GM12878 (cell line): Measurements from ENCODE around the gene AJM1. TPM values are rescaled to one million over a fixed set of nuclear protein-coding genes. Genes with fewer than 3 reads are reported as not detected.

Experiments
- BCL11A ChIP-seq: IDR thresholded peaks from 2 replicates; pipeline ENCODE4 v1.6.1; 2011; ENCODE audit warnings: low read depth, low read length
- BMI1 ChIP-seq: fragments of 450-650 bp; IDR thresholded peaks from 2 replicates; pipeline ENCODE4 v1.6.1; 2016; ENCODE audit warnings: mild to moderate bottlenecking, moderate library complexity, borderline replicate concordance
- EZH2 ChIP-seq: IDR thresholded peaks from 2 replicates; pipeline ENCODE4 v1.6.1; 2012; ENCODE audit warnings: low read depth, mild to moderate bottlenecking, control low read depth, inconsistent platforms, low read length, borderline replicate concordance; ENCODE audit not compliant: control insufficient read depth
- HCFC1 ChIP-seq: fragments of 150-350 bp; IDR thresholded peaks from 2 replicates; pipeline ENCODE4 v1.6.1; 2014; ENCODE audit warnings: low read length
- HDAC6 ChIP-seq: fragments of 200-600 bp; sonication (generic); IDR thresholded peaks from one replicate; pipeline ENCODE4 v1.8.0; 2017; ENCODE audit warnings: antibody characterized with exemption; ENCODE audit not compliant: unreplicated experiment
- HDGF ChIP-seq: fragments of 450-650 bp; IDR thresholded peaks from 2 replicates; pipeline ENCODE4 v1.6.1; 2016; ENCODE audit warnings: antibody characterized with exemption
- MTA3 ChIP-seq: IDR thresholded peaks from 2 replicates; pipeline ENCODE4 v1.6.1; 2012; ENCODE audit warnings: low read length, inconsistent platforms, borderline replicate concordance
- NFIC ChIP-seq: IDR thresholded peaks from 2 replicates; pipeline ENCODE4 v1.6.1; 2012; ENCODE audit warnings: low read depth, mild to moderate bottlenecking, inconsistent platforms, low read length, moderate library complexity
- RCOR1 ChIP-seq: conservative IDR thresholded peaks from 2 replicates; pipeline ENCODE4 v1.6.1; 2012; ENCODE audit warnings: low read depth, low read length, improper control_type of control experiment
- RUNX3 ChIP-seq: IDR thresholded peaks from 2 replicates; pipeline ENCODE4 v1.6.1; 2012; ENCODE audit warnings: low read length, inconsistent platforms
- SIN3A ChIP-seq: IDR thresholded peaks from 2 replicates; pipeline ENCODE4 v1.6.1; 2012; ENCODE audit warnings: low read depth, low read length, improper control_type of control experiment
- SMARCA5 ChIP-seq: fragments of 450-650 bp; IDR thresholded peaks from 2 replicates; pipeline ENCODE4 v1.6.1; 2017; ENCODE audit warnings: mild to moderate bottlenecking
- SMC3 ChIP-seq: IDR thresholded peaks from 2 replicates; pipeline ENCODE4 v1.6.1; 2011; ENCODE audit warnings: low read length, improper control_type of control experiment, borderline replicate concordance
- SUPT20H ChIP-seq: IDR thresholded peaks from 2 replicates; pipeline ENCODE4 v1.6.1; 2011; ENCODE audit warnings: low read depth, mild to moderate bottlenecking, low read length, moderate library complexity, borderline replicate concordance; ENCODE audit not compliant: control insufficient read depth
- ZNF207 ChIP-seq: fragments of 450-650 bp; IDR thresholded peaks from 2 replicates; pipeline ENCODE4 v1.6.1; 2014; ENCODE audit warnings: antibody characterized with exemption, mild to moderate bottlenecking, borderline replicate concordance
- ZNF384 ChIP-seq: IDR thresholded peaks from 2 replicates; pipeline ENCODE4 v1.6.1; 2012; ENCODE audit warnings: low read depth, mild to moderate bottlenecking, low read length, improper control_type of control experiment, borderline replicate concordance
- ZNF687 ChIP-seq: fragments of 450-650 bp; IDR thresholded peaks from 2 replicates; pipeline ENCODE4 v1.6.1; 2017; ENCODE audit warnings: mild to moderate bottlenecking, moderate library complexity
- polyA plus RNA-seq, 11 experiments: library from polyadenylated mRNA; depleted of rRNA in 4 of 11; unstranded in 6 of 11; stranded (reverse) in 5 of 11; fragments of >200 nt; fragmentation: Nextera tagmentation in 4 of 11; fragmentation: Illumina TruSeq in 1 of 11; extraction: Ambion mirVana in 4 of 11; extraction: Trizol in 1 of 11; gene quantifications; 1 replicate in 1 of 11; 2 replicates in 10 of 11; pipeline versions ENCODE4 v1.2.1 to v1.2.3, GENCODE V29; 2011 to 2016; ENCODE audit warnings: inconsistent platforms in 2 of 11, missing spikeins in 2 of 11, low read depth in 1 of 11
- total RNA-seq, 4 experiments: library from RNA; depleted of rRNA in 3 of 4; stranded (reverse); fragments of >200 nt in 3 of 4; fragmentation: Illumina TruSeq in 1 of 4; extraction: Trizol in 1 of 4; gene quantifications; 2 replicates each; pipeline versions ENCODE4 v1.2.1 to v1.2.3, GENCODE V29; 2013 to 2021
- TF ChIP-seq, protein P1 (sequence below): fragments of 450-650 bp; formaldehyde crosslinking; IDR thresholded peaks from 2 replicates; pipeline ENCODE4 v1.5.0; 2022; ENCODE audit warnings: mild to moderate bottlenecking, missing genetic modification characterization
- TF ChIP-seq, protein P2 (sequence below): fragments of 450-650 bp; IDR thresholded peaks from 2 replicates; pipeline ENCODE4 v1.6.1; 2017; ENCODE audit warnings: mild to moderate bottlenecking, moderate library complexity

Gene AJM1
- total and polyA plus RNA-seq, 10 of the 15 experiments (the other 5 are each of a cell fraction or from before 2014, with no cell fraction given) = 0.06 to 2.5 (median 1.0) TPM; not detected in 2

GRCh38 chr9:136882109-136882946 lies 40.0 kb downstream of the AJM1 start (continued):
- TF ChIP-seq, protein P1, sequence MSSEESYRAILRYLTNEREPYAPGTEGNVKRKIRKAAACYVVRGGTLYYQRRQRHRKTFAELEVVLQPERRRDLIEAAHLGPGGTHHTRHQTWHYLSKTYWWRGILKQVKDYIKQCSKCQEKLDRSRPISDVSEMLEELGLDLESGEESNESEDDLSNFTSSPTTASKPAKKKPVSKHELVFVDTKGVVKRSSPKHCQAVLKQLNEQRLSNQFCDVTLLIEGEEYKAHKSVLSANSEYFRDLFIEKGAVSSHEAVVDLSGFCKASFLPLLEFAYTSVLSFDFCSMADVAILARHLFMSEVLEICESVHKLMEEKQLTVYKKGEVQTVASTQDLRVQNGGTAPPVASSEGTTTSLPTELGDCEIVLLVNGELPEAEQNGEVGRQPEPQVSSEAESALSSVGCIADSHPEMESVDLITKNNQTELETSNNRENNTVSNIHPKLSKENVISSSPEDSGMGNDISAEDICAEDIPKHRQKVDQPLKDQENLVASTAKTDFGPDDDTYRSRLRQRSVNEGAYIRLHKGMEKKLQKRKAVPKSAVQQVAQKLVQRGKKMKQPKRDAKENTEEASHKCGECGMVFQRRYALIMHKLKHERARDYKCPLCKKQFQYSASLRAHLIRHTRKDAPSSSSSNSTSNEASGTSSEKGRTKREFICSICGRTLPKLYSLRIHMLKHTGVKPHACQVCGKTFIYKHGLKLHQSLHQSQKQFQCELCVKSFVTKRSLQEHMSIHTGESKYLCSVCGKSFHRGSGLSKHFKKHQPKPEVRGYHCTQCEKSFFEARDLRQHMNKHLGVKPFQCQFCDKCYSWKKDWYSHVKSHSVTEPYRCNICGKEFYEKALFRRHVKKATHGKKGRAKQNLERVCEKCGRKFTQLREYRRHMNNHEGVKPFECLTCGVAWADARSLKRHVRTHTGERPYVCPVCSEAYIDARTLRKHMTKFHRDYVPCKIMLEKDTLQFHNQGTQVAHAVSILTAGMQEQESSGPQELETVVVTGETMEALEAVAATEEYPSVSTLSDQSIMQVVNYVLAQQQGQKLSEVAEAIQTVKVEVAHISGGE = no peak
- TF ChIP-seq SMC3 (no peak), SIN3A (peak; percentile 68; the same call in 1 of the 2 replicates), BMI1 (no peak), SUPT20H (no peak), RCOR1 (no peak), ZNF207 (no peak), BCL11A (no peak), SMARCA5 (0 out of 2 replicates have a peak, but pooled peaks have one; percentile 57), ZNF384 (no peak), NFIC (no peak), HDAC6 (no peak), MTA3 (no peak), HCFC1 (no peak; the same call in 1 of the 2 replicates), ZNF687 (peak; percentile 39; the same call in 1 of the 2 replicates), RUNX3 (no peak), HDGF (peak; percentile 84; the same call in 1 of the 2 replicates), EZH2 (no peak)
- TF ChIP-seq, protein P2, sequence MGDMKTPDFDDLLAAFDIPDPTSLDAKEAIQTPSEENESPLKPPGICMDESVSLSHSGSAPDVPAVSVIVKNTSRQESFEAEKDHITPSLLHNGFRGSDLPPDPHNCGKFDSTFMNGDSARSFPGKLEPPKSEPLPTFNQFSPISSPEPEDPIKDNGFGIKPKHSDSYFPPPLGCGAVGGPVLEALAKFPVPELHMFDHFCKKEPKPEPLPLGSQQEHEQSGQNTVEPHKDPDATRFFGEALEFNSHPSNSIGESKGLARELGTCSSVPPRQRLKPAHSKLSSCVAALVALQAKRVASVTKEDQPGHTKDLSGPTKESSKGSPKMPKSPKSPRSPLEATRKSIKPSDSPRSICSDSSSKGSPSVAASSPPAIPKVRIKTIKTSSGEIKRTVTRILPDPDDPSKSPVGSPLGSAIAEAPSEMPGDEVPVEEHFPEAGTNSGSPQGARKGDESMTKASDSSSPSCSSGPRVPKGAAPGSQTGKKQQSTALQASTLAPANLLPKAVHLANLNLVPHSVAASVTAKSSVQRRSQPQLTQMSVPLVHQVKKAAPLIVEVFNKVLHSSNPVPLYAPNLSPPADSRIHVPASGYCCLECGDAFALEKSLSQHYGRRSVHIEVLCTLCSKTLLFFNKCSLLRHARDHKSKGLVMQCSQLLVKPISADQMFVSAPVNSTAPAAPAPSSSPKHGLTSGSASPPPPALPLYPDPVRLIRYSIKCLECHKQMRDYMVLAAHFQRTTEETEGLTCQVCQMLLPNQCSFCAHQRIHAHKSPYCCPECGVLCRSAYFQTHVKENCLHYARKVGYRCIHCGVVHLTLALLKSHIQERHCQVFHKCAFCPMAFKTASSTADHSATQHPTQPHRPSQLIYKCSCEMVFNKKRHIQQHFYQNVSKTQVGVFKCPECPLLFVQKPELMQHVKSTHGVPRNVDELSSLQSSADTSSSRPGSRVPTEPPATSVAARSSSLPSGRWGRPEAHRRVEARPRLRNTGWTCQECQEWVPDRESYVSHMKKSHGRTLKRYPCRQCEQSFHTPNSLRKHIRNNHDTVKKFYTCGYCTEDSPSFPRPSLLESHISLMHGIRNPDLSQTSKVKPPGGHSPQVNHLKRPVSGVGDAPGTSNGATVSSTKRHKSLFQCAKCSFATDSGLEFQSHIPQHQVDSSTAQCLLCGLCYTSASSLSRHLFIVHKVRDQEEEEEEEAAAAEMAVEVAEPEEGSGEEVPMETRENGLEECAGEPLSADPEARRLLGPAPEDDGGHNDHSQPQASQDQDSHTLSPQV = no peak
